ENCODE results near the gene SHISA9.

The SHISA9 gene

GRCh38 chr16:13076878-13077277, 175.5 kb downstream of the SHISA9 start:
- DNase-seq (ENCODE audit: low read depth), result no peak

- no peak for DNase-seq (ENCODE audit: low read depth)
Measured at GRCh38 chr16:13077816-13078215, 176.4 kb downstream of the SHISA9 start.

- DNase-seq (ENCODE audit: low read depth), result no peak
Measured at GRCh38 chr16:13080531-13080930, 179.1 kb downstream of the SHISA9 start.

- DNase-seq (ENCODE audit: low read depth), result no peak
Measured at GRCh38 chr16:13081825-13082331, 180.5 kb downstream of the SHISA9 start.

- DNase-seq (ENCODE audit: low read depth), result no peak
Measured at GRCh38 chr16:13083681-13084080, 182.3 kb downstream of the SHISA9 start.

- DNase-seq (ENCODE audit: low read depth), result no peak
Measured at GRCh38 chr16:13084331-13084730, 182.9 kb downstream of the SHISA9 start.

GRCh38 chr16:13093661-13094060, 192.3 kb downstream of the SHISA9 start:
- no peak for DNase-seq (ENCODE audit: low read depth)

GRCh38 chr16:13095061-13095460, 193.7 kb downstream of the SHISA9 start:
- no peak for DNase-seq (ENCODE audit: low read depth)

- no peak for DNase-seq (ENCODE audit: low read depth)
Measured at GRCh38 chr16:13098536-13098935, 197.1 kb downstream of the SHISA9 start.

- no peak for DNase-seq (ENCODE audit: low read depth)
Measured at GRCh38 chr16:13099822-13100221, 198.4 kb downstream of the SHISA9 start.

- no peak for DNase-seq (ENCODE audit: low read depth)
Measured at GRCh38 chr16:13100970-13101369, 199.6 kb downstream of the SHISA9 start.

GRCh38 chr16:13101828-13102227, 200.4 kb downstream of the SHISA9 start:
- no peak for DNase-seq (ENCODE audit: low read depth)

GRCh38 chr16:13102401-13102800, 201.0 kb downstream of the SHISA9 start:
- no peak for DNase-seq (ENCODE audit: low read depth)

GRCh38 chr16:13103831-13104530, 202.6 kb downstream of the SHISA9 start:
- no peak for DNase-seq (ENCODE audit: low read depth)

- DNase-seq (ENCODE audit: low read depth), result no peak
Measured at GRCh38 chr16:13104772-13105171, 203.4 kb downstream of the SHISA9 start.

- no peak for DNase-seq (ENCODE audit: low read depth)
Measured at GRCh38 chr16:13105427-13105826, 204.0 kb downstream of the SHISA9 start.

GRCh38 chr16:13106464-13106863, 205.1 kb downstream of the SHISA9 start:
- no peak for DNase-seq (ENCODE audit: low read depth)

GRCh38 chr16:13108126-13108525, 206.7 kb downstream of the SHISA9 start:
- DNase-seq (ENCODE audit: low read depth), result no peak

GRCh38 chr16:13109171-13109570, 207.8 kb downstream of the SHISA9 start:
- no peak for DNase-seq (ENCODE audit: low read depth)

- DNase-seq (ENCODE audit: low read depth), result no peak
Measured at GRCh38 chr16:13110124-13110796, 208.9 kb downstream of the SHISA9 start.

- no peak for DNase-seq (ENCODE audit: low read depth)
Measured at GRCh38 chr16:13111747-13112146, 210.3 kb downstream of the SHISA9 start.

- DNase-seq (ENCODE audit: low read depth), result no peak
Measured at GRCh38 chr16:13113741-13114140, 212.3 kb downstream of the SHISA9 start.

GRCh38 chr16:13118091-13118490, 216.7 kb downstream of the SHISA9 start:
- DNase-seq (ENCODE audit: low read depth), result no peak

- no peak for DNase-seq (ENCODE audit: low read depth)
Measured at GRCh38 chr16:13120091-13120490, 218.7 kb downstream of the SHISA9 start.
